ENCODE measurements around the gene ANKRD6. TPM values are rescaled to one million over a fixed set of nuclear protein-coding genes. Genes with fewer than 3 reads are reported as not detected.

The ANKRD6 gene
- total and polyA plus RNA-seq, 2 donors (not counting 1 experiment from before 2014, with no cell fraction given), result 3.8 to 10.5 TPM

- no peak overlapping the region for H3K27ac ChIP-seq (ENCODE audit: low read length in 2 of 2)
- no peaks in the 10 kb centered on the region for H3K79me2 ChIP-seq (ENCODE audit: control insufficient read depth, insufficient read depth, low read length)
- no peaks in the 10 kb centered on the region for H3K9me3 ChIP-seq (ENCODE audit: control extremely low read depth in 1 of 3, control insufficient read depth in 2 of 3, insufficient read depth in 1 of 3, low read length in 2 of 3)
- ChIA-PET POLR2A (interaction anchor here (0.6 kb wide), 1 partner anchor 429 kb away, joined by 8 read pairs; no protein-coding TSS in a partner anchor), CTCF (interaction anchor here (5.4 kb wide), 1 partner anchor 41 kb away, joined by 30 read pairs; no protein-coding TSS in a partner anchor)
- Mint-ChIP-seq H3K9me3 (ENCODE audit: insufficient read depth) (no peaks in the 10 kb centered on the region), H3K27ac (no peak overlapping the region), H3K4me3 (peak overlapping the region; percentile 96), H3K27me3 (peaks cover 25% of the 10 kb centered on the region), H3K4me1 (peaks cover 19% of the 10 kb centered on the region)
- TF ChIP-seq CTCF (IDR thresholded peaks at IDR 0.05), result no peak
- TF ChIP-seq EZH2 (IDR thresholded peaks at IDR 0.05; ENCODE audit: borderline replicate concordance, insufficient read depth, low read depth, low read length, poor library complexity, severe bottlenecking), result no peak
- no peaks in the 10 kb centered on the region for H4K20me1 ChIP-seq (ENCODE audit: control insufficient read depth, insufficient read depth, low read length, poor library complexity, severe bottlenecking)
- intact Hi-C loops (cut with micrococcal nuclease), result loop anchor here (5.0 kb wide), 1 partner anchor 61 kb away; the partner anchor contains the start of gene UBE2J1
- WGBS (ENCODE audit: insufficient coverage), result 5% methylated on average over 6 of the region's 9 CpGs
- ATAC-seq (ENCODE audit: low read depth) (no peak), DNase-seq (peak; percentile 21)
- H2AFZ ChIP-seq (ENCODE audit: insufficient read depth, low read depth, low read length, poor library complexity, severe bottlenecking), result peak overlapping the region; percentile 87
- peaks cover 0 to 34% (median 18%) of the 10 kb centered on the region in 4 experiments for H3K27me3 ChIP-seq (replicated peaks in 1 of 4; ENCODE audit: control extremely low read depth in 1 of 4, control insufficient read depth in 3 of 4, insufficient read depth in 4 of 4, low read length in 3 of 4)
- peak overlapping the region; percentile 97 for H3K4me2 ChIP-seq (replicated peaks; ENCODE audit: low read depth, low read length, poor library complexity, severe bottlenecking)
- H3K4me3 ChIP-seq (ENCODE audit: control extremely low read depth in 1 of 5, extremely low read depth in 1 of 5, insufficient read depth in 1 of 5, low read depth in 2 of 5, low read length in 4 of 5), result peak overlapping the region; percentile 44 to 81 (median 66)
- peaks cover 16 to 19% of the 10 kb centered on the region in 2 donors for H3K4me1 ChIP-seq (ENCODE audit: control insufficient read depth in 2 of 2, insufficient read depth in 2 of 2, low read length in 2 of 2)
- no peaks in the 10 kb centered on the region for H3K36me3 ChIP-seq (replicated peaks in 1 of 2; ENCODE audit: control extremely low read depth in 1 of 2, control insufficient read depth in 1 of 2, extremely low read depth in 1 of 2, insufficient read depth in 2 of 2, low read length in 1 of 2)
- peak overlapping the region; percentile 78 for H3K9ac ChIP-seq (ENCODE audit: low read length)
Measured at GRCh38 chr6:89413006-89413400, 19.9 kb upstream of the ANKRD6 start.

- intact Hi-C loops (cut with micrococcal nuclease), result loop anchor here (5.0 kb wide), 1 partner anchor 62 kb away; the partner anchor contains the start of gene UBE2J1
- H3K4me2 ChIP-seq (replicated peaks; ENCODE audit: low read depth, low read length, poor library complexity, severe bottlenecking), result no peak overlapping the region
- no peak overlapping the region for H3K4me3 Mint-ChIP-seq
- no peak overlapping the region for H3K27ac ChIP-seq (ENCODE audit: low read length in 2 of 2)
- peaks cover 19% of the 10 kb centered on the region for H3K4me1 Mint-ChIP-seq
- ATAC-seq (ENCODE audit: low read depth), result no peak
- no peak for TF ChIP-seq CTCF (IDR thresholded peaks at IDR 0.05)
- TF ChIP-seq EZH2 (IDR thresholded peaks at IDR 0.05; ENCODE audit: borderline replicate concordance, insufficient read depth, low read depth, low read length, poor library complexity, severe bottlenecking), result no peak
- peaks cover 16 to 19% of the 10 kb centered on the region in 2 donors for H3K4me1 ChIP-seq (ENCODE audit: control insufficient read depth in 2 of 2, insufficient read depth in 2 of 2, low read length in 2 of 2)
- no peaks in the 10 kb centered on the region for H4K20me1 ChIP-seq (ENCODE audit: control insufficient read depth, insufficient read depth, low read length, poor library complexity, severe bottlenecking)
- H3K9ac ChIP-seq (ENCODE audit: low read length), result no peak overlapping the region
- peaks cover 0 to 34% (median 18%) of the 10 kb centered on the region in 4 experiments for H3K27me3 ChIP-seq (replicated peaks in 1 of 4; ENCODE audit: control extremely low read depth in 1 of 4, control insufficient read depth in 3 of 4, insufficient read depth in 4 of 4, low read length in 3 of 4)
- WGBS (ENCODE audit: insufficient coverage), result 100% methylated on average over 1 of the region's 2 CpGs
- no peak for DNase-seq
- ChIA-PET POLR2A (no interaction called here), CTCF (interaction anchor here (5.4 kb wide), 1 partner anchor 42 kb away, joined by 30 read pairs; no protein-coding TSS in a partner anchor)
- H3K27me3 Mint-ChIP-seq, result peaks cover 28% of the 10 kb centered on the region
- no peak overlapping the region for H3K4me3 ChIP-seq (ENCODE audit: control extremely low read depth in 1 of 5, extremely low read depth in 1 of 5, insufficient read depth in 1 of 5, low read depth in 2 of 5, low read length in 4 of 5)
- no peaks in the 10 kb centered on the region for H3K36me3 ChIP-seq (replicated peaks in 1 of 2; ENCODE audit: control extremely low read depth in 1 of 2, control insufficient read depth in 1 of 2, extremely low read depth in 1 of 2, insufficient read depth in 2 of 2, low read length in 1 of 2)
- no peak overlapping the region for H2AFZ ChIP-seq (ENCODE audit: insufficient read depth, low read depth, low read length, poor library complexity, severe bottlenecking)
- no peaks in the 10 kb centered on the region for H3K9me3 ChIP-seq (ENCODE audit: control extremely low read depth in 1 of 3, control insufficient read depth in 2 of 3, insufficient read depth in 1 of 3, low read length in 2 of 3)
- H3K27ac Mint-ChIP-seq, result no peak overlapping the region
- no peaks in the 10 kb centered on the region for H3K79me2 ChIP-seq (ENCODE audit: control insufficient read depth, insufficient read depth, low read length)
- H3K9me3 Mint-ChIP-seq (ENCODE audit: insufficient read depth), result no peaks in the 10 kb centered on the region
Measured at GRCh38 chr6:89414215-89414614, 18.7 kb upstream of the ANKRD6 start.

Measured in B cell (primary cell).